IMR-90 (cell line): ENCODE measurements around the gene SLC16A14. TPM values are rescaled to one million over a fixed set of nuclear protein-coding genes. Genes with fewer than 3 reads are reported as not detected.

Experiments used
- ATAC-seq: fragments of 200-7000 bp; cut with Tn5 transposase; 2 replicates; pipeline ENCODE4 v1.9.1; 2020; ENCODE audit warnings: low read depth, mild to moderate bottlenecking, moderate library complexity
- BruUV-seq: library from RNA; stranded (reverse); fragments of 400-500 nt; replicated peaks from 2 replicates; lab custom pipeline; 2021; lab: Mats Ljungman, UMichigan
- CTCF ChIA-PET: fragments of 300-600 bp; formaldehyde crosslinking; extraction: SDS; loops from one replicate; lab custom pipeline; 2021; ENCODE audit warnings: antibody characterized with exemption; lab: Yijun Ruan, JAX
- POLR2A ChIA-PET: fragments of 300-600 bp; sonication (Branson Sonifier 250); formaldehyde crosslinking; loops from one replicate; lab custom pipeline; 2022; ENCODE audit warnings: antibody characterized with exemption; ENCODE audit not compliant: unreplicated experiment; lab: Charles Lee
- DNase-seq: peaks from one replicate; pipeline ENCODE4 v3.0.0; 2013
- H2AFZ ChIP-seq: replicated peaks from 2 replicates; pipeline ENCODE3; 2013; ENCODE audit warnings: low read length, mild to moderate bottlenecking; ENCODE audit not compliant: poor library complexity
- H2AK5ac ChIP-seq: 2 replicates; pipeline ENCODE4 v1.6.1; 2013; ENCODE audit warnings: low read depth, low read length, inconsistent platforms
- H2AK9ac ChIP-seq: replicated peaks from 2 replicates; pipeline ENCODE3; 2013; ENCODE audit warnings: mild to moderate bottlenecking, low read depth, low read length, moderate library complexity; ENCODE audit not compliant: poor library complexity
- H2BK120ac ChIP-seq: 2 replicates; pipeline ENCODE4 v1.6.1; 2013; ENCODE audit warnings: low read depth, low read length, inconsistent platforms
- H2BK15ac ChIP-seq: 3 replicates; pipeline ENCODE4 v1.6.1; 2013; ENCODE audit warnings: low read depth, low read length, inconsistent platforms
- H2BK20ac ChIP-seq: 2 replicates; pipeline ENCODE4 v1.6.1; 2013; ENCODE audit warnings: low read depth, mild to moderate bottlenecking, inconsistent platforms, low read length, moderate library complexity
- H2BK5ac ChIP-seq: 2 replicates; pipeline ENCODE4 v1.6.1; 2013; ENCODE audit warnings: mild to moderate bottlenecking, low read depth, low read length, inconsistent platforms; ENCODE audit not compliant: poor library complexity, severe bottlenecking
- H3K14ac ChIP-seq: replicated peaks from 2 replicates; pipeline ENCODE4 v1.6.1; 2013; ENCODE audit warnings: low read depth, low read length, inconsistent platforms
- H3K18ac ChIP-seq: 2 replicates; pipeline ENCODE4 v1.6.1; 2013; ENCODE audit warnings: low read depth, low read length, control low read depth
- H3K23ac ChIP-seq: 2 replicates; pipeline ENCODE4 v1.6.1; 2013; ENCODE audit warnings: low read depth, low read length, inconsistent platforms
- H3K27ac ChIP-seq: 2 replicates; pipeline ENCODE4 v1.5.1; 2013; ENCODE audit warnings: mild to moderate bottlenecking, control low read depth, low read length; ENCODE audit not compliant: insufficient read depth
- H3K27me3 ChIP-seq: 2 replicates; pipeline ENCODE4 v1.6.1; 2013; ENCODE audit warnings: low read length; ENCODE audit not compliant: control insufficient read depth, insufficient read depth
- H3K36me3 ChIP-seq: 2 replicates; pipeline ENCODE4 v1.6.1; 2013; ENCODE audit warnings: low read length, mixed read lengths; ENCODE audit not compliant: control insufficient read depth, insufficient read depth
- H3K4ac ChIP-seq: 2 replicates; pipeline ENCODE4 v1.6.1; 2013; ENCODE audit warnings: low read depth, low read length, inconsistent platforms
- H3K4me1 ChIP-seq: 2 replicates; pipeline ENCODE4 v1.6.1; 2013; ENCODE audit warnings: low read length, mixed read lengths; ENCODE audit not compliant: control insufficient read depth, insufficient read depth
- H3K4me2 ChIP-seq: 2 replicates; pipeline ENCODE4 v1.6.1; 2013; ENCODE audit warnings: low read depth, mild to moderate bottlenecking, control low read depth, low read length, moderate library complexity
- H3K4me3 ChIP-seq: 2 replicates; pipeline ENCODE4 v1.5.1; 2013; ENCODE audit warnings: low read depth, mild to moderate bottlenecking, control low read depth, low read length, moderate library complexity; ENCODE audit not compliant: insufficient read depth
- H3K56ac ChIP-seq: 2 replicates; pipeline ENCODE4 v1.6.1; 2013; ENCODE audit warnings: low read length, inconsistent platforms; ENCODE audit not compliant: insufficient read depth; ENCODE audit errors: extremely low read depth
- H3K79me1 ChIP-seq, 2 experiments: 2 replicates each; pipeline ENCODE4 v1.6.1; 2013; ENCODE audit warnings: low read length in 2 of 2, inconsistent platforms in 1 of 2, low read depth in 1 of 2
- H3K9ac ChIP-seq: 2 replicates; pipeline ENCODE4 v1.6.1; 2013; ENCODE audit warnings: low read depth, low read length, control low read depth
- H3K9me1 ChIP-seq: 2 replicates; pipeline ENCODE4 v1.6.1; 2013; ENCODE audit warnings: low read length, inconsistent platforms; ENCODE audit not compliant: insufficient read depth
- H3K9me3 ChIP-seq: 2 replicates; pipeline ENCODE4 v1.6.1; 2013; ENCODE audit warnings: low read length; ENCODE audit not compliant: control insufficient read depth, insufficient read depth
- H4K20me1 ChIP-seq: 2 replicates; pipeline ENCODE4 v1.6.1; 2013; ENCODE audit warnings: low read length, inconsistent platforms; ENCODE audit not compliant: insufficient read depth
- H4K5ac ChIP-seq: 2 replicates; pipeline ENCODE4 v1.6.1; 2013; ENCODE audit warnings: mild to moderate bottlenecking, low read depth, low read length, control low read depth
- H4K8ac ChIP-seq, 2 experiments: 2 replicates each; pipeline ENCODE4 v1.6.1; 2013; ENCODE audit warnings: low read depth in 2 of 2, low read length in 2 of 2, control low read depth in 1 of 2, inconsistent platforms in 1 of 2
- H4K91ac ChIP-seq: 2 replicates; pipeline ENCODE4 v1.6.1; 2013; ENCODE audit warnings: low read depth, low read length, inconsistent platforms; ENCODE audit not compliant: insufficient read depth
- BHLHE40 ChIP-seq: fragments of 150-350 bp; IDR thresholded peaks from 2 replicates; pipeline ENCODE4 v1.6.1; 2016; ENCODE audit warnings: mild to moderate bottlenecking, low read depth, low read length
- CEBPB ChIP-seq: IDR thresholded peaks from 2 replicates; pipeline ENCODE4 v1.6.1; 2012; ENCODE audit warnings: low read depth, low read length, improper control_type of control experiment
- CHD1 ChIP-seq: IDR thresholded peaks from 2 replicates; pipeline ENCODE4 v1.6.1; 2012; ENCODE audit warnings: low read depth, low read length, improper control_type of control experiment
- CTCF ChIP-seq: conservative IDR thresholded peaks from 2 replicates; pipeline ENCODE4 v1.5.1; 2012; ENCODE audit warnings: mild to moderate bottlenecking, low read depth, low read length, improper control_type of control experiment
- ELK1 ChIP-seq: fragments of 150-350 bp; IDR thresholded peaks from 2 replicates; pipeline ENCODE4 v1.6.1; 2016; ENCODE audit warnings: low read depth, mild to moderate bottlenecking, low read length, moderate library complexity, borderline replicate concordance
- FOS ChIP-seq: fragments of 150-350 bp; IDR thresholded peaks from 2 replicates; pipeline ENCODE4 v1.6.1; 2016; ENCODE audit warnings: low read depth, low read length
- MAFK ChIP-seq: IDR thresholded peaks from 2 replicates; pipeline ENCODE4 v1.6.1; 2012; ENCODE audit warnings: low read depth, low read length, improper control_type of control experiment
- MAZ ChIP-seq: IDR thresholded peaks from 2 replicates; pipeline ENCODE4 v1.6.1; 2012; ENCODE audit warnings: low read depth, mild to moderate bottlenecking, low read length, improper control_type of control experiment, moderate library complexity, borderline replicate concordance
- MXI1 ChIP-seq: IDR thresholded peaks from 2 replicates; pipeline ENCODE4 v1.6.1; 2012; ENCODE audit warnings: low read depth, mild to moderate bottlenecking, low read length, moderate library complexity, borderline replicate concordance
- NFE2L2 ChIP-seq: fragments of 150-350 bp; IDR thresholded peaks from 2 replicates; pipeline ENCODE4 v1.6.1; 2016; ENCODE audit warnings: low read depth, mild to moderate bottlenecking, low read length
- POLR2A ChIP-seq: IDR thresholded peaks from 2 replicates; pipeline ENCODE4 v1.6.1; 2012; ENCODE audit warnings: mild to moderate bottlenecking, low read depth, low read length
- RAD21 ChIP-seq: IDR thresholded peaks from 2 replicates; pipeline ENCODE4 v1.6.1; 2012; ENCODE audit warnings: low read length, improper control_type of control experiment
- RCOR1 ChIP-seq: IDR thresholded peaks from 2 replicates; pipeline ENCODE4 v1.6.1; 2012; ENCODE audit warnings: mild to moderate bottlenecking, low read length, improper control_type of control experiment; ENCODE audit not compliant: insufficient replicate concordance
- RFX5 ChIP-seq: IDR thresholded peaks from 2 replicates; pipeline ENCODE4 v1.8.0; 2012; ENCODE audit warnings: low read depth, mild to moderate bottlenecking, low read length, moderate library complexity
- SMC3 ChIP-seq: fragments of 150-350 bp; IDR thresholded peaks from 2 replicates; pipeline ENCODE4 v1.6.1; 2016; ENCODE audit warnings: low read depth, mild to moderate bottlenecking, antibody characterized with exemption, low read length, moderate library complexity
- USF2 ChIP-seq: fragments of 150-350 bp; IDR thresholded peaks from 2 replicates; pipeline ENCODE4 v1.6.1; 2017; ENCODE audit warnings: mild to moderate bottlenecking, antibody characterized with exemption, low read length, low read depth
- WGBS, 2 experiments: methylation state at CpG; one replicate each; pipeline versions ENCODE4 v1.1.5 to v1.1.7; 2013; ENCODE audit warnings: missing lambda C conversion rate in 2 of 2; ENCODE audit not compliant: insufficient read length in 1 of 2; ENCODE audit errors: extremely low coverage in 2 of 2; 5-methylcytosine and 5-hydroxymethylcytosine counted together
- dilution Hi-C: fragments of 300-500 bp; cut with HindIII; formaldehyde crosslinking; loops from one replicate; pipeline ENCODE4 v1.14.3; 2018; ENCODE audit warnings: low sequenced_read_pairs; ENCODE audit not compliant: unreplicated experiment
- in situ Hi-C: fragments of 300-500 bp; cut with MboI; formaldehyde crosslinking; loops from 3 replicates; pipeline ENCODE4 v1.14.3; 2019; ENCODE audit warnings: low sequenced_read_pairs, inconsistent platforms, mixed read lengths
- intact Hi-C: fragments of 100-400 bp; cut with micrococcal nuclease; formaldehyde crosslinking; loops from 2 replicates; pipeline ENCODE4 v1.10.0; 2022
- polyA plus RNA-seq, 3 experiments: library from polyadenylated mRNA; depleted of rRNA; stranded (reverse); fragments of >200 nt; gene quantifications; 2 replicates each; pipeline ENCODE4 v1.2.3, GENCODE V29; 2012; ENCODE audit warnings: low replicate concordance in 1 of 3
- total RNA-seq: library from RNA; depleted of rRNA; stranded (reverse); fragments of >200 nt; gene quantifications from 2 replicates; pipeline ENCODE4 v1.2.3, GENCODE V29; 2012

The SLC16A14 gene
- total and polyA plus RNA-seq, 2 of the 4 experiments (the other 2 are of a cell fraction), result 0.79 to 0.90 TPM

- H2AK5ac ChIP-seq, result no peak overlapping the region
- H4K20me1 ChIP-seq, result no peaks in the 10 kb centered on the region
- H3K4me2 ChIP-seq, result no peak overlapping the region
- no peak for TF ChIP-seq RAD21
- no peak for TF ChIP-seq BHLHE40
- no peak for TF ChIP-seq MXI1
- no peak for TF ChIP-seq CHD1
- no peak for TF ChIP-seq CTCF
- no peak for TF ChIP-seq SMC3
- no peak for TF ChIP-seq POLR2A
- no peak for TF ChIP-seq RFX5
- no peak for TF ChIP-seq CEBPB
- no peak for TF ChIP-seq ELK1
- TF ChIP-seq MAZ, result no peak
- no peak for TF ChIP-seq FOS
- TF ChIP-seq NFE2L2, result no peak
- TF ChIP-seq USF2, result no peak
- TF ChIP-seq RCOR1, result no peak
- TF ChIP-seq MAFK, result no peak
- H3K27ac ChIP-seq, result no peak overlapping the region
- ATAC-seq (no peak), DNase-seq (no peak)
- H2BK120ac ChIP-seq, result no peak overlapping the region
- no peak overlapping the region for H2BK15ac ChIP-seq
- H4K91ac ChIP-seq, result no peak overlapping the region
- no peaks in the 10 kb centered on the region for H3K4me1 ChIP-seq
- no peaks in the 10 kb centered on the region for H3K27me3 ChIP-seq
- ChIA-PET CTCF (no interaction called here), POLR2A (no interaction called here)
- H3K36me3 ChIP-seq, result no peaks in the 10 kb centered on the region
- WGBS, 2 experiments, result no CpG with 5 or more reads among the region's 2 CpGs
- intact Hi-C loops, result no loop called here
- no peak overlapping the region for H2AFZ ChIP-seq
- H3K79me1 ChIP-seq, result no peaks in the 10 kb centered on the region
- BruUV-seq, result no TSS peak
- H2BK5ac ChIP-seq, result no peak overlapping the region
- dilution Hi-C loops, result no loop called here
- H4K5ac ChIP-seq, result no peak overlapping the region
- in situ Hi-C loops, result no loop called here
- H2AK9ac ChIP-seq, result no peak overlapping the region
- H3K14ac ChIP-seq, result no peak overlapping the region; the same call in 1 of the 2 replicates
- no peak overlapping the region for H2BK20ac ChIP-seq
- H3K4ac ChIP-seq, result no peak overlapping the region
- H3K56ac ChIP-seq, result no peak overlapping the region
- no peak overlapping the region for H3K18ac ChIP-seq
- no peak overlapping the region for H3K4me3 ChIP-seq
- no peaks in the 10 kb centered on the region for H3K9me1 ChIP-seq
- H3K23ac ChIP-seq, result no peak overlapping the region
- no peak overlapping the region for H4K8ac ChIP-seq
- no peak overlapping the region for H3K9ac ChIP-seq
- H3K9me3 ChIP-seq, result no peaks in the 10 kb centered on the region
Measured at GRCh38 chr2:230043461-230043860, 25.3 kb downstream of the SLC16A14 start.
